ENCODE data around the gene GRM2. TPM values are rescaled to one million over a fixed set of nuclear protein-coding genes. Genes with fewer than 3 reads are reported as not detected.

Gene GRM2
- total RNA-seq, 4 donors from 2014 or later: 0.16 to 0.27 TPM; not detected in 2

DNA sequence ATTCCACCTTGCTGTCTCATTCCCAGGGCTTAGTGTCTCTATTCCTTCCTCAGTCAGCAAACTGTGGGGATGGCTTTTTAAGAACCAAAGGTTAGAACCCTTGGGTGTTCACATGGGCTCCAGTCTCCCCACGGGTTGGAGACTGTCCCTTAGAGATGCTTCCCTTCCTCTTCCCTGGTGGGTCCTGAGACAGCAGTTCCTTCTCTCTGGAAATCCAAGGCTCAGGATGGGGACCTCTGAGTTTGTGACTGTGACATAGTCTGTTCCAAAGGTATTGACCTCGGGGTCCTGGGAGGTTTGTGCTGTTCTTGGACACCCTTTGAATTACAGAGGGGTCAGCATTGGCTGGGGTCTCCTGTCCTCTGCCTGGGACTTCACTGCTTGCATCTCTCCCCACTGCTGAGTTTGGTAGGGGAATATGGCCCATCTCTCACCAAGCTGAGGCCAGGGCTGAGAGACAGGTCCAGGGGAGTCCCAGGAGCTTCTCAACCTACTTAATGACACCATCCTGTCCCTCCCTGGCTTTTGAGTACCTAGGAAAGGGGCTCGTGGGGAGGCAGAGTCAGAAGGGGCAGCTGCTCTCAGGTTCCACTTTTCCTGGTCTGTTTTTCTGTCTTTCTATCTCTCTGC, 1.5 kb downstream of the GRM2 start:
- H3K9me3 ChIP-seq: no peaks in the 10 kb centered on the region
- H3K27ac ChIP-seq: no peak overlapping the region
- H3K4me3 ChIP-seq: no peak overlapping the region
- in situ Hi-C loops (cut with MboI; ENCODE audit: low pct_ligation_motif_present in 1 of 4, low pct_unique_long_range_greater_than_20kb in 1 of 4, low sequenced_read_pairs in 3 of 4) (no loop called here), intact Hi-C loops (cut with DNase I; ENCODE audit: low total_unique reads) (no loop called here)
- H3K36me3 ChIP-seq: no peaks in the 10 kb centered on the region
- peaks cover 6% of the 10 kb centered on the region for H3K27me3 ChIP-seq
- WGBS, 2 donors (ENCODE audit: low coverage in 1 of 2): 60 to 73% methylated on average over 1 to 3 of the region's 3 CpGs
- TF ChIP-seq POLR2A (IDR thresholded peaks at IDR 0.05) (no peak), EP300 (IDR thresholded peaks at IDR 0.05; ENCODE audit: low read depth) (no peak)
- TF ChIP-seq, protein P1, sequence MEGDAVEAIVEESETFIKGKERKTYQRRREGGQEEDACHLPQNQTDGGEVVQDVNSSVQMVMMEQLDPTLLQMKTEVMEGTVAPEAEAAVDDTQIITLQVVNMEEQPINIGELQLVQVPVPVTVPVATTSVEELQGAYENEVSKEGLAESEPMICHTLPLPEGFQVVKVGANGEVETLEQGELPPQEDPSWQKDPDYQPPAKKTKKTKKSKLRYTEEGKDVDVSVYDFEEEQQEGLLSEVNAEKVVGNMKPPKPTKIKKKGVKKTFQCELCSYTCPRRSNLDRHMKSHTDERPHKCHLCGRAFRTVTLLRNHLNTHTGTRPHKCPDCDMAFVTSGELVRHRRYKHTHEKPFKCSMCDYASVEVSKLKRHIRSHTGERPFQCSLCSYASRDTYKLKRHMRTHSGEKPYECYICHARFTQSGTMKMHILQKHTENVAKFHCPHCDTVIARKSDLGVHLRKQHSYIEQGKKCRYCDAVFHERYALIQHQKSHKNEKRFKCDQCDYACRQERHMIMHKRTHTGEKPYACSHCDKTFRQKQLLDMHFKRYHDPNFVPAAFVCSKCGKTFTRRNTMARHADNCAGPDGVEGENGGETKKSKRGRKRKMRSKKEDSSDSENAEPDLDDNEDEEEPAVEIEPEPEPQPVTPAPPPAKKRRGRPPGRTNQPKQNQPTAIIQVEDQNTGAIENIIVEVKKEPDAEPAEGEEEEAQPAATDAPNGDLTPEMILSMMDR (IDR thresholded peaks at IDR 0.05): no peak
- peaks cover 0 to 8% (median 5%) of the 10 kb centered on the region in 4 donors for H3K4me1 ChIP-seq
- peak; percentile 2 for DNase-seq

DNA sequence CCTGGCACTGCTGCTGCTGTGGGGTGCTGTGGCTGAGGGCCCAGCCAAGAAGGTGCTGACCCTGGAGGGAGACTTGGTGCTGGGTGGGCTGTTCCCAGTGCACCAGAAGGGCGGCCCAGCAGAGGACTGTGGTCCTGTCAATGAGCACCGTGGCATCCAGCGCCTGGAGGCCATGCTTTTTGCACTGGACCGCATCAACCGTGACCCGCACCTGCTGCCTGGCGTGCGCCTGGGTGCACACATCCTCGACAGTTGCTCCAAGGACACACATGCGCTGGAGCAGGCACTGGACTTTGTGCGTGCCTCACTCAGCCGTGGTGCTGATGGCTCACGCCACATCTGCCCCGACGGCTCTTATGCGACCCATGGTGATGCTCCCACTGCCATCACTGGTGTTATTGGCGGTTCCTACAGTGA, 2.1 kb downstream of the GRM2 start:
- Histone ChIP-seq H3K36me3 (no peaks in the 10 kb centered on the region), H3K9me3 (no peaks in the 10 kb centered on the region), H3K4me1 (peaks cover 0 to 8% (median 5%) of the 10 kb centered on the region in 4 donors), H3K27ac (no peak overlapping the region), H3K27me3 (peaks cover 6% of the 10 kb centered on the region), H3K4me3 (no peak overlapping the region)
- peak; percentile 4 for DNase-seq
- in situ Hi-C loops (cut with MboI; ENCODE audit: low pct_ligation_motif_present in 1 of 4, low pct_unique_long_range_greater_than_20kb in 1 of 4, low sequenced_read_pairs in 3 of 4) (no loop called here), intact Hi-C loops (cut with DNase I; ENCODE audit: low total_unique reads) (no loop called here)
- 92% methylated on average over 17 of the region's 17 CpGs; no CpG with 5 or more reads in 1 of the 2 donors for WGBS, 2 donors (ENCODE audit: low coverage in 1 of 2)
- TF ChIP-seq POLR2A (IDR thresholded peaks at IDR 0.05): no peak
- TF ChIP-seq, protein P1 (IDR thresholded peaks at IDR 0.05): no peak
- TF ChIP-seq POLR2AphosphoS5 (IDR thresholded peaks at IDR 0.05): no peak
- TF ChIP-seq EP300 (IDR thresholded peaks at IDR 0.05; ENCODE audit: low read depth): no peak

DNA sequence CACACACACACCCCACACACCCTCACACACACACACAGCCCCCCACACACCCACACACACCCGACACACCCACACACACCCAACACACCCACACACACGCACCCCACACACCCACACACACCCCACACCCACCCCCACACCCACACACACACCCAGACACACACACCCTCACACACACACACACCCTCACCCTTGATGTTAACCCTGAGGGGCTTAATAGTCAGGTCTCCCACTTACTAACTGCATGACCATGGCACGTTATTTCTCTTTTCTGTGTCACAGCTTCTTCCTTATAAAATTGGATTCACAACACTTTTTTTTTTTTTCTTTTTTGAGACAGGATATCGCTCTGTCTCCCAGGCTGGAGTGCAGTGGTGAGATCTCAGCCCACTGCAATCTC, 2.8 kb downstream of the GRM2 start:
- H3K4me3 ChIP-seq: no peak overlapping the region
- no peaks in the 10 kb centered on the region for H3K36me3 ChIP-seq
- H3K4me1 ChIP-seq: peaks cover 0 to 8% (median 5%) of the 10 kb centered on the region in 4 donors
- H3K27ac ChIP-seq: no peak overlapping the region
- in situ Hi-C loops (cut with MboI; ENCODE audit: low pct_ligation_motif_present in 1 of 4, low pct_unique_long_range_greater_than_20kb in 1 of 4, low sequenced_read_pairs in 3 of 4): no loop called here
- TF ChIP-seq POLR2A (IDR thresholded peaks at IDR 0.05): no peak
- H3K27me3 ChIP-seq: peaks cover 6% of the 10 kb centered on the region
- no peaks in the 10 kb centered on the region for H3K9me3 ChIP-seq
- DNase-seq: no peak
- 52 to 70% methylated on average over 2 to 3 of the region's 4 CpGs for WGBS, 2 donors (ENCODE audit: low coverage in 1 of 2)
- intact Hi-C loops (cut with DNase I; ENCODE audit: low total_unique reads): no loop called here

DNA sequence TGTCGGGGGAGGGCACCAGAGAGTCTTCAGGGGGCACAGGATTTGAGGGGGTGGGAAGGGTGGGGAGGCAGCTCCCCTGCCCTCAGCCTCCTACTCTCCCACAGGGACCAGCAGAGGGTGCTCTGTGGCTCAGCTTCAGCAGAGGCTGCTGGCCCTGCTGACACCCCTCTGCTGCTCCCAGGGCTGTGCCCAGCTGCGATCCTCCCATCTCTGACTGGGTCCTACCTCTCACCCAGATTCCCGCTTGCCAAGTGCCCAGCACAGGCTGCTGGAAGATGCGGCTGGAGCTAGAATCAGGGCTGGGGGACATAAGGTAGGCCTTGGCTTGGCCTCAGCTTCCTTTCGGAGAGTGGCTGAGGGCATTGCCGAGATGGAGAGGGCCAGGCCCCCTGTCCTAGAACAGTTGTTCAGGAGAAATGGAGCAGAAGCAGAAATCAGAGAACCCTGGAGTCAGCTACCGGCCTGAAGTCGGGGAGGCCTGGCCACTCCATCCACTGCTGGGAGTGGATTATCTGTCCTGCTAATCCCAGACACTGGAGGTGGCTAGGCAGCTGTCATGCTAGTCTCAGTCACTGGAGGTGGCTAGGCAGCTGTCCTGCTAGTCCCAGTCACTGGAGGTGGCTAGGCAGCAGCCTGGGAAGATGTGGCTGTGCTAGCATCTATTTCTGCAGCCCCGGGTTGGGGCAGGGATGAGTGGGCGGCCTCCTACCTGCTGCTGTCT, 3.9 kb downstream of the GRM2 start:
- intact Hi-C loops (cut with DNase I; ENCODE audit: low total_unique reads) (no loop called here), in situ Hi-C loops (cut with MboI; ENCODE audit: low pct_ligation_motif_present in 1 of 4, low pct_unique_long_range_greater_than_20kb in 1 of 4, low sequenced_read_pairs in 3 of 4) (no loop called here)
- Histone ChIP-seq H3K27ac (no peak overlapping the region), H3K4me1 (peaks cover 0 to 8% (median 5%) of the 10 kb centered on the region in 4 donors), H3K9me3 (no peaks in the 10 kb centered on the region), H3K27me3 (peaks cover 6% of the 10 kb centered on the region), H3K4me3 (no peak overlapping the region), H3K36me3 (no peaks in the 10 kb centered on the region)
- 80% methylated on average over 7 of the region's 10 CpGs; no CpG with 5 or more reads in 1 of the 2 donors for WGBS, 2 donors (ENCODE audit: low coverage in 1 of 2)
- DNase-seq: peak; percentile 3
- TF ChIP-seq POLR2A (IDR thresholded peaks at IDR 0.05) (no peak), EP300 (IDR thresholded peaks at IDR 0.05; ENCODE audit: low read depth) (no peak), POLR2AphosphoS5 (IDR thresholded peaks at IDR 0.05) (no peak)
- TF ChIP-seq, protein P1 (IDR thresholded peaks at IDR 0.05): no peak

All from transverse colon (tissue), 4 donors.